Glomerular visceral epithelial cell (primary cell): ENCODE data around the gene TPCN2.
"Not testable (repeated sequence)": the region's sequence is repeated elsewhere in the genome, so short reads cannot be mapped to it uniquely, and the experiment has no call there.

Source experiments
- DNase-seq: peaks from one replicate; pipeline ENCODE4 v3.0.0-alpha.2; 2016; ENCODE audit errors: extremely low spot score

The TPCN2 gene

GRCh38 chr11:69127884-69128283, 79.2 kb downstream of the TPCN2 start:
- DNase-seq, result no peak

DNA sequence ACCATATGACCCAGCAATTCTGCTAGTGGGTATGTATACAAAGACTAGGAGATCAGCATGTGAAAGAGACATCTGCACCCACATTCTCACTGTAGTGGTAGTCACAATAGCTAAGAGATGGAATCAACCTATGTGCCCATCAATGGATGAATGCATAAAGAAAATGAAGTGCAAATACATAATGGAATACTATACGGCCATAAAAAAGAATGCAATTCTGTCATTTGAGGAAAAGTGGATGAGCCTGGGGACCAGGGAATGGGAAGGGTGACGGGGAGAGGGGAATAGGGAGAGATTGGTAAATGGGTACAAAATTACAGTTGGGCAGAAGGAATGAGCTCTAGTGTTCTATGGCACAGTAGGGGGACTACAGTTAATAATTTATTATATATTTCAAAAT, 80.3 kb downstream of the TPCN2 start:
- DNase-seq, result no peak

GRCh38 chr11:69129647-69130046, 80.9 kb downstream of the TPCN2 start:
- DNase-seq, result no peak

DNA sequence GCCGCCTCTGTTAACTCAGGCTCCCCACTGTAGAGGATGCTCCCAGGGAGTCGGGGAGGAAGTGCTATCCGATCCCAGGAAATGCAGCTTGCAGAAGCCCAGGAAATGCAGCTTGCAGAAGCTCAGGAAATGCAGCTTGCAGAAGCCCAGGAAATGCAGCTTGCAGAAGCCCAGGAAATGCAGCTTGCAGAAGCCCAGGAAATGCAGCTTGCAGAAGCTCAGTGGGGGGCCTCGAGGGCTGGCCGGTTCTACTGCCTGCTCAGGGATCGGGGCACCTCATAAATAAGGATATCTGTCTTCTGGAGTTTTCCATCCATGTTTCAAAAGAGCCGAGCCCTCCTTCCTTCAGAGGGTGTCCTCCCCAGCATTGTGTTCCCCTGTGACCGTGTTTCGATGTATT, 81.9 kb downstream of the TPCN2 start:
- no peak for DNase-seq

GRCh38 chr11:69131121-69131566, 82.4 kb downstream of the TPCN2 start:
- DNase-seq, result no peak

GRCh38 chr11:69131644-69132300, 83.0 kb downstream of the TPCN2 start:
- peak; percentile 81 for DNase-seq

GRCh38 chr11:69132301-69132670, 83.6 kb downstream of the TPCN2 start:
- DNase-seq, result no peak

DNA sequence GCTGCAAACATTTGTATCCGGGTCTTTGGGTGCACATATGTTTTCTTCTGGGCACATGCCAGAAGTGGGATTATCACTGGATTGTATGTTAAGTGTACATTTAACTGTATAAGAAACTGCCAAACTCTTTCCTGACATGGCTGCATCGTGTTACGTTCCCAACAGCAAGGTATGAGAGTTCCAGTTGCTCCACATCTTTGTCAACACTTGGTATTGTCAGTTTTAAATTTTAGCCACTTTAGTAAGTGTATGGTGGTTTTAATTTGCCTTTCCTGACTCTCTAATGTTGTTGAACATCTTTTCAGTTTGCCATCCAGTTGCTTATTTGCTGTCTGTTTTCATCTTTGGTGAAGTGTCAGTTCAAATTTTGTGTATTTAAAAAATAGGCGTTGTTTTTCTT, 84.5 kb downstream of the TPCN2 start:
- DNase-seq, result no peak

DNA sequence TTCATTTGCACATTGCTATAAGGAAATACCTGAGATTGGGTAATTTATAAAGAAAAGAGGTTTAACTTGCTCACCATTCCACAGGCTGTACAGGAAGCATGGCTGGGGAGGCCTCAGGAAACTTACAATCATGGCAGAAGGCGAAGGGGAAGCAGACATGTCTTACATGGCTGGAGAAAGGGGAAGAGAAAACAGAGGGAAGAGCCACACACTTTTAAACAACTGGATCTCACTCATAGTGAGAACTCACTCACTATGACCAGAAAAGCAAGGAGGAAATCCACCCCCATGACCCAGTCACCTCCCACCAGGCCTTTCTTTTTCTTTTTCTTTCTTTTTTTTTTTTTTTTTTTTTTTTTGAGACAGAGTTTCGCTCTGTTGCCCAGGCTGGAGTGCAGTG, 85.5 kb downstream of the TPCN2 start:
- not testable (repeated sequence) for DNase-seq

GRCh38 chr11:69134957-69135356, 86.2 kb downstream of the TPCN2 start:
- no peak for DNase-seq

DNA sequence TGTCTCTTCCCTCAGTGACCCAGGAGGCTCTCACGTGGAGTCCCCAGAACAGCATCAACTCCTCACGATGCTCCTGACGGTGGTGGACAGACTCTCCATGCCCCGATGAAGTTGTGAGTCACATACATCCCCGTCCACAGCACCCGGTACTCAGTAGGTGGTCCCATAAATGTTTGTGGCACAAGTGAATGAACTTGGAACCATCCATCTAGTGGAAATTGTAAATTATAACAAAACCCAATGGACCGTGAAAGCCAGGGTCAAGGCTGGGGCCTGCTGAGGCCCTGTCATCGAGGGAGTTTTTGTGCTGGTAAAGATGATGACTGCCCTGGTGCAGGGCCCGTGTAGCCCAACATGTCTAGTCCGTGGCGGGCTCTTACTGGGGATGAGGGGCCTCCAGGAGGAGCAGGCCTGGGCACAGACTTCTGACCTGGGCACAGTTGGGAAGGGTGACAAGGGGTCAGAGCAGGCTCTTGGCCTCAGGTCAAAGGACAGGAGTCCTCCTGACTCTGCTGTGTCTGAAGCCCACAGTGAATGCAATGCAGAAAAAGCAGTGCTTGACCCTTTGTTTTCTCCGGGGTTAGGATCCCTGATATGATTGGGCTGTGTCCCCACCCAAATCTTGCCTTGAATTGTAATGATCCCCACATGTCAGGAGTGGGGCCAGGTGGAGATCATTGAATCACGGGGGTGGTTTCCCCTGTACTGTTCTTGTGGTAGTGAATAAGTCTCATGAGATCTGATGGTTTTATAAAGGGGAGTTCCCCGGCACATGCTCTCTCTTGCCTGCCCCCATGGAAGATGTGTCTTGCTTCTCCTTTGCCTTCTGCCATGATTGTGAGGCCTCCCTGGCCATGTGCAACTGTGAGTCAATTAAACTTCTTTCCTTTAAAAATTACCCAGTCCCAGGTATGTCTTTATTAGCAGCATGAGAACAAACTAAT, 87.0 kb downstream of the TPCN2 start:
- DNase-seq, result peak; percentile 70

- no peak for DNase-seq
These were observed 87.7 kb downstream of the TPCN2 start for GRCh38 chr11:69136471-69136870.

DNA sequence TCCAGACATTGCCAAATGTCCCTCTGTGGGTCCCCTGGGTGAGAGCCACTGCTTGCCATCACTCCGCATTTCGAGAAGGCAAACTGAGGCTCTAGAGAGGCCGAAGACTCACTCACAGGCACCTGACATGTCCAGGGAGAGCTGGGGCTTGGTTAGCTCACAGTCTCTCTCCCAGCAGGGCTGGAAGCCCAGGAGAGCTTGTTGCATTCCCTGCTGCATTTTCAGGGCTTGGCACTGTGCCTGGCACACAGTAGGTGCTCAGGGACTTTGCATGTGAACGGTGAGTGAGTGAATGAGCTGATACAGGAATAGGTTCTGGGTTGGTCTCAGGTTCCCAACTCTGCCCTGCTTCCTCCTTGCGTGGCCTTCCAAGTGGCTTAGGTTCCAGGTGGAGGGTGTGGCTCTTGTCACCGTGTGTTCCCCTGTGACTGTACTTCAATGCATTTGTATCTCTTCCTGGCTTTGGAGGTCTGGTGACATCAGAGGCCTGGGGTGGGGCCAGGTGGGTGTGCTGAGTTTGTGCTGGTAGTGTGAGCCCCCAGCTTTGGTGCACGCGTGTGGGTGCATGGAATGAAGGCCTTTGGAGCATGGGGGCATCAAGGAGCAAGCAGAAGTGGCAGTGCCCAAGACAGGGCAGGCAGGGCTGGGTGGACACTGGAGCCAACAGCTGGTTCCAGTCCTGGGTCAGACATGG, 88.6 kb downstream of the TPCN2 start:
- DNase-seq, result no peak

GRCh38 chr11:69138265-69138664, 89.5 kb downstream of the TPCN2 start:
- peak; percentile 46 for DNase-seq

DNA sequence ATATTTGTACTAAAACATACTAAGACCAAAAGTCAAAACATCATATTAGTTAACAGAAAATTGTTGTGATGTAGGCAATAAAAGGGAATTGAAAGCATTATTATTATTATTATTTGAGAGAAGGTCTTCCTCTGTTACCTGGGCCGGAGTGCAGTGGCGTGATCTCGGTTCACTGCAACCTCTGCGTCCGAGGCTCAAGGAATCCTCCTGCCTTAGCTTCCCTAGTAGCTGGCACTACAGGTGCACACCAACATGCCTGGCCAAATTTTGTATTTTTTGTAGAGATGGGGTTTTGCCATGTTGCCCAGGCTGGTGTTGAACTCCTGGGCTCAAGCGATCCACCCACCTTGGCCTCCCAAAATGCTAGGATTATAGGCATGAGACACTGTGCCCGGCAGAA, 91.4 kb downstream of the TPCN2 start:
- not testable (repeated sequence) for DNase-seq

DNA sequence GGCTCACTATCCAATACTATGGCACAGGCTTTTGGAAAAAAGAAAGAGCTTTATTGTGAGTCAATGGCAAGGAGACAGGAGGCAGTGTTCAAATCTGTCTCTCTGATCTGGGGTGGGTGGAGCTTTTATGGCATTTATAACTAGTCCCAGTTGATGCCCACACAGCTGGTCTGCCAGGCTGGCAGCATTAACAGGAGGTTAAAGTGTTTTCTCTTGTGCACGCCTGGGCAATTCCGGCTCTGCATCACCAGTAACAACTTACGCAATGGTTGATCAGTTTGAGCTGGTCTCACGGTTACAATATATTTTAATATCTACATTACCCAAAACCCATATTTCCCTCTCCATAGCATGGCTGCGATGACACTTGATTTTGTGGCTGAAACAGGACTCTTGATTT, 91.9 kb downstream of the TPCN2 start:
- no peak for DNase-seq

- DNase-seq, result no peak
These were observed 93.0 kb downstream of the TPCN2 start for GRCh38 chr11:69141742-69142141.

GRCh38 chr11:69142895-69143294, 94.2 kb downstream of the TPCN2 start:
- no peak for DNase-seq

GRCh38 chr11:69144316-69145049, 95.8 kb downstream of the TPCN2 start:
- peak; percentile 25 for DNase-seq

GRCh38 chr11:69145050-69145380, 96.3 kb downstream of the TPCN2 start:
- peak; percentile 12 for DNase-seq

- no peak for DNase-seq
These were observed 99.6 kb downstream of the TPCN2 start for GRCh38 chr11:69148377-69148762.

GRCh38 chr11:69148806-69149205, 100.1 kb downstream of the TPCN2 start:
- no peak for DNase-seq
